Frontal cortex (tissue), 4 donors: Measurements from ENCODE around the gene LTBP1. TPM values are rescaled to one million over a fixed set of nuclear protein-coding genes. Genes with fewer than 3 reads are reported as not detected.
"Not testable (repeated sequence)": the region's sequence is repeated elsewhere in the genome, so short reads cannot be mapped to it uniquely, and the experiment has no call there.

Experiments used
- DNase-seq, 2 donors: peaks; one replicate each; pipeline ENCODE4 v3.0.0; 2012; ENCODE audit warnings: low spot score in 2 of 2
- FAIRE-seq: peaks from 2 replicates; lab custom pipeline; 2012; peaks lifted over from hg19 to GRCh38; lab: Jason Lieb, UNC
- total RNA-seq: library from RNA; depleted of rRNA; stranded (reverse); fragments of >200 nt; gene quantifications from one replicate; pipeline ENCODE4 v1.2.3, GENCODE V29; 2014
- donor health status: control.
- donor health status: control.
- donor health status: control.

LTBP1 gene
- total RNA-seq, 1 donor from 2014 or later: 22.8 TPM

DNA sequence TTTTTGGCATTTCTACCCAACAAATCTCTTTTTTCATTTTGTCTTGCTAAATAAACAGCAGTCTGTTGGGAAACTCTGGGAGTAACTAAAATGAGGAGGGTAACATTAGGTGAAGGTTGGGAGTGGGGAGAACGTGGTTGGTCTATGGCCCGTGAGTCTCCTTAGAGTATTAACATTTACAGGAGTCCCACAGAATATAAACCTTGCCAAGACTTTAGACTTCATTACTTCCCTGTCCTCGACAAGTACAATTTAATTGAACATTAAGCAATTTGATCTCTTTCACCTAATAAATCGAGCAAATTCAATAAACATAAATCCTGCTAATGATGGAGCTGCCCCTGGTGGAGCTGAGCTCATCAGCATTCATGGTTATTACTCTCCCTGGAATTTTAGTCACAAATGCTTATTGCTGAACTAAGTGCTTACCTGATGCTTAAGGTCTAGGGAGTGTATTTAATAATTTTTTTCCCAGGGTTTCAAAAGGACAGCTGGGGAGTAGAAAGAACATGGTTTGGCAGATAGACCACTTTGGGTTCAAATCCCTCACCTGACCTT, 434.6 kb downstream of the LTBP1 start:
- FAIRE-seq (no peak), DNase-seq (no peak)

DNA sequence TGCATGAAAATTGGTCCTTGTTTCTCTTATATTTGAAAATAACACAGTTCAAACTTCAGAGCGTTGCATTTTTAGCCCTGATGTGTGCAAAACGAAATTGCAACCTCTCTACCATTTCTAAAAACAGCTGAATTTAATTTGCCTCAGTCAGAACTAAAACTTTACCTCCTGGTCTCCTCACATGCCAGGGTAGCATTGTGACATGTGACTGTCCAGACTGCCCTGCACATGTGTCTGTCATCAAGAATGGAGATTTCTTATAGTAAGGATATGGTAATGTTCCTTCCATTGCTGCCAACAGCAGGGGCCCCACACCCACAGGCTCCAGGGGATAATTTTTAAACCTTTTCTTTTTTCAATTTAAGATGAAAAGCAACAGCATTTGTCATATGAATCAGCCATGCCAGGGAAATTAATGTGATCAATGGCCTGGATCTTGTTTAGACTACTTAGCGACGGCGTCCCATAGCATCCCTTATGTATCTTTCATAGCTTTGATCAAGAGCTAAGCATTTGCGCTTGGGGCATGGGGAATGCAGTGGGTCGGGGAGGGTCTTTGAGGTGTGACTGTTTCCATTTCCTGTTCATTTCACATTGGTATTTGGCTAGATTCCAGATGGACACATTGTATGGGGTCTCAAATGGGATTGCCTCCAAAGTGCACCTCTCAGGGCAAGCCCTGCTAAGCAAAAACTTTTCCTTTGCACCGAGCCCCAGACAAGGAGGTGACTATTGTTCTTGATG, 437.3 kb downstream of the LTBP1 start:
- FAIRE-seq (no peak), DNase-seq (no peak)

DNA sequence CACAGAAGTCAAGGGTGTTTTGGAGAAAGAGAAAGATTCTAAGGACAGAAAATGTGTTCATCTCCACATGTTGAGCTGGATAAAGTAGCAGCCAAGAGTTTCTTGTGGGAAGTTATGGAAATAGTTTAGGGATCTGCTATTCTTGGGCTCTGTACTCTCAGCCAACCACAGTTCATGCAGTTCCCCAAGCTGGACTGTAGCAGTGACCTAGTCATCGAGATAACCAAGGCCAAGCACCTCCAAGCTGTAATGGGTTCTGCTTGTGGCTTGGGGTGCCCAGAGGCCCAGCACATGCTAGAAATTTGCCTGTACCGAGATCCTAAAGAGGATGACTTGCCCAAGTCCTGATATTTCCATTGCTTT, 437.8 kb downstream of the LTBP1 start:
- no peak for FAIRE-seq
- DNase-seq: no peak

GRCh38 chr2:33388996-33389395, 442.2 kb downstream of the LTBP1 start:
- DNase-seq (no peak), FAIRE-seq (no peak)

- not testable (repeated sequence) for DNase-seq, FAIRE-seq
Measured at GRCh38 chr2:33389695-33390094, 442.9 kb downstream of the LTBP1 start.

DNA sequence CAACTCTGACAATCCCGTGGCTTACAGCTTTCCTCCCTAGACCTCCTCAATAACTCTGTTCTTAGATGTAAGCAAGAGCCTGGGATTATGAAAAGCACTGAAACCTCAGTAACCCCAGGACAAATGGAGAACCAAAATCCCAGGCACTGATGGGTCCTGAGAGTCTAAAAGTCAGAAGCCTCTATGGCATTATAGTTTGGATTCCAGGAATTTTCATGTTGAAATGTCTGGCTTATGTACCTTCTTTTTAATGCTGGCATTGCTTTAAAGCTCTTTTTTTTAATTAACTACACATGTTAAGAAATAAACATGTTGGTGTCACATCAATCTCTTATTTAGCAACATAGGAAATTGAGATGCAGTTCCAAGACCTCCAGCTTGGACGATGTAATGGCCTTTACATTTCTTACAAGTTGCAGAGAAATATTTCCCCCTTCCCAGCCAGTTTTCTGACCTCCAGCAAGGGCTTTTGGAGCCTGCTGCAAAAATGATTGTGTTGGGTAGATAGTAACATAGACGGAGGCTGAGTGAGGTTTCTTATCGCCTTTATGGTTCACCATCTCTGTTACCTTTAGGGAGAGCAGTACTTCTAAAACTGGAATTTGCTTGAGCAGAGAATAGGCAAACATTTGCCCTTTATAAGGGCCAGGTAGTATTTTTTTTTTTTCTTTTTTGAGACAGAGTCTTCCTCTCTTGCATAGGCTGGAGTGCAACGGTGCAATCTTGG, 444.9 kb downstream of the LTBP1 start:
- FAIRE-seq (no peak), DNase-seq (no peak)

DNA sequence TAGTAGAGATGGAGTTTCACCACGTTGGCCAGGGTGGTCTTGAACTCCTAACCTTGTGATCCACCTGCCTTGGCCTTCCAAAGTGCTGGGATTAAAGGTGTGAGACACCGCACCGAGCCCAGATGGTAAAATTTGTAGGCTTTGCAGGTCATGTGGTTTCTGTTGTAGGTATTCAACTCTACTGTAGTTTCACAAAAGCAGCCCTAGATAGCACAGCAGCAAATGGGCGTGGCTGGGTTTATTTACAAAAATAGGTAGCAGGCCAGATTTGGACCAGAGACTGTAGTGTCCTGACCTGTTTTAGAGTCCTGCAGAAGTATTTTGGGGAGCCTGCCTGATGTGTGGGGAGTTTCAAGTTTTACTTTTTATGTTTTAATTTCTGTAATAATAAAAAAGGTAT, 445.6 kb downstream of the LTBP1 start:
- FAIRE-seq (no peak), DNase-seq (no peak)

DNA sequence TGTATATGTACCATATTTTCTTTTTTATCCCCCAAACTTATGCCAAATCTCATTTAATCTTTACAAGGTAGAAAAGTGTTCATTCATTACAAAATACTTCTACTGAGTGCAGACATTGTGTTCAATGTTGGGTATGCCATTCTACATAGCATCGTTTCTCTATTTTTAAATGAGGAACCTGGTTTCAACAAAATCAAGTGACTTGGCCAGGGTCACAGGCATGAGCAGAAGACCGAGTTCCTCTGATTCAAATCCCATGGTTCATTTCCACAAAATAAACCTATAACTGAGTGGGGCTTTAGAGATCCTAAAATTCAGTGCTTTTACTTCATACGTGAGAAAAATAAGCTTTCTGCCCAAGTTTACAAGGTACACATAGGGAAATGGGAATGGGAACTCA, 448.3 kb downstream of the LTBP1 start:
- FAIRE-seq: no peak

DNA sequence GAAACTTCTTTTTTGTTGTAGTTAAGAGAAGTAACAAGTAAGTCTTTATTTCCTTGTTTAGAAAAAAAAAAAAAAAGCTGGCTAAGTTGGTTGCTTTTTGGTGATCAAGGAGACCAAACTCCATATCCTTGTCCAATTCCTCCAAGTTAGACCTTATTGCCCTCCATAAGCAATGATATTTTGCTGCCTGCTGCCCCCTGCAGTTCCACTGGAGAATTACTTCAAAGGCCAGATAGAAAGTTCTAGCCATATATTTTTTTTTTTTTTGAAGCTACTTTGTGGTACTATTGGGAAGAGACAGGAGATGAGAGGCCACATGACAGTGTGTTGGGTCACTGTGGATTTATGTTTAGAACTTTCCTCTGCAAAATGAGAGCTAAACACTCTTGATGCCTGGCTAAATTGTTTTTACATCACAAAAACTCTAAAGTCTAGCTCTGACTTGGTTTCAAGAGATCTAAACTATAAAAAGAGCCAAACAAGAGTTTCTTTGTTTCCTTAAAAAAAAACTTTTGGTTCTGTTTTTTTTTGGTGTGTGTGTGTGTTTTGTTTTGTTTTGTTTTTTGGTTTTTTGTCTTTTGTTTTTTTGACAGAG, 449.0 kb downstream of the LTBP1 start:
- FAIRE-seq: peak; percentile 51
- no peak for DNase-seq

More for the DNA sequence above, 448.3 kb downstream of the LTBP1 start:
- DNase-seq: no peak

DNA sequence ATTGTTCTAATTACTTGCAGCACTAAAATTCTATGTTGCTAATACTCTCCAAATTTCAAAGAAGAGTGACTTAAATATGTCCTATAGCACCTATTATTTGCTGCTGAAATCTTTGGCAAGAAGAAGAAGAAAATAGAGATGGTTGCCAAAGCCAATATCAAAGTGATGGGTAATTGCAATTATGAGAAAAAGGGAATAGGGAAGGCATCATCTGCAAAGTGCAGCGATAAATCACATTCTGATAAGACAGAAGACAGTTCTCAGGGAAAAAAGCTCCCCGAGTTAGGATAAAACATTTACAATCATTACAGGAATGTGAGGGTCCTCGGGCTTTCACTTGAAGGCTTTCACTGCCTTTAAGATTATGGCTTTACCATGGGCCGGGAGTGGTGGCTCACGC, 457.6 kb downstream of the LTBP1 start:
- no peak for FAIRE-seq
- DNase-seq: no peak

GRCh38 chr2:33406622-33407021, 459.9 kb downstream of the LTBP1 start:
- no peak for FAIRE-seq
- DNase-seq: no peak

DNA sequence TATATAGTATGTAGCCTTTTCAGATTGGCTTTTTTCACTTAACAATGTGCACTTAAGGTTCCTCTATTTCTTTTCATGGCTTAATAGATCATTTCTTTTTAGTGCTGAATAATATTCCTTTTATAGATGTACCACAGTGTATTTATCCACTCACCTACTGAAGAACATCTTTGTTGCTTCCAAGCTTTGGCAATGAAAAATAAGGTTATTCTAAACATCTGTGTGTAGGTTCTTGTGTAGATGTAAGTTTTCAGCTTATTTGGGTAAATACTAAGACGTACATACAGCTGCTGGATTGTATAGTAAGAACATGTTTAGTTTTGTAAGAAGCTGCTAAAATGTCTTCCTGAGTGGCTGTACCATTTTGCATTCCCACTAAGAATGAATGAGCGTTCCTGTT, 461.4 kb downstream of the LTBP1 start:
- no peak for DNase-seq
- FAIRE-seq: no peak

GRCh38 chr2:33409417-33409955, 462.7 kb downstream of the LTBP1 start:
- DNase-seq (no peak), FAIRE-seq (no peak)

DNA sequence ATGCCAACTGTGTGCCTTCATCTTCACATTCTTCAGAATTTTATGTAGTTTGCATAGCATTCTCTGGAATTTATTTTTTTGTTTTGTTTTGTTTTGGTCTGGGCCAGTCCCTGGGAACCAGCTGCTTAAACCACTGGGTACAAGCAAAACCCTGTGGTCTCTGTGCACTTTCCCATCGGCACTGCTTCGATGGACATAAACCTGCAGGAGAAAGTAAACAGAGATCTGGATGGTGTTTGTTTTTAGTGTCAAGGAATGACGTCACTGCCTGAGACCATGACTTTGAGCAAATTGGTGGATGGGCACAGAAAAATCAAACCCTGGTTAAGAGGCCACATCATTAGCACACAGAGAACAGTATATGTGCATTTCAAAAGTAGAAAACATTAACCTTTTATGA, 465.0 kb downstream of the LTBP1 start:
- FAIRE-seq (no peak), DNase-seq (no peak)

DNA sequence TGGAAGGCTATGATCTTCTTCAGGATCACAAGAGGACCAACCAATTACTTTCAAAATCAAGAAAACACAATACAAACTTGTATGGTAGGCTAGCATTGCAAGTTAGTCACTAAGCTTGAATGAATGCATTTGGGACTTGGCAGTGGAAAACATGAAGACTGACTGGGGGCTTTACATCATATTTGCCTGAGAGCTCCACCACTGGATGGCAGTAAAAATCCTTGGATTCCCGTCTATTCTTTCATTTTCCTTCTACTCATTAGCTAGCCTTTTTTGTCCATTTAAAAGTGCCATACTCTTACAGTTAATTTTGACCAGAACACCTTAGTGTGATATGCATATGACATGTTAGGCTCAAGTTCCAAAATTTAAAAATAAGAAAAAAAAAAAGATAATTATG, 466.2 kb downstream of the LTBP1 start:
- FAIRE-seq: peak; percentile 83

GRCh38 chr2:33419581-33420200, 472.9 kb downstream of the LTBP1 start:
- DNase-seq (no peak), FAIRE-seq (no peak)

More for the DNA sequence above, 466.2 kb downstream of the LTBP1 start:
- DNase-seq: peak; percentile 28

- FAIRE-seq: no peak
- no peak for DNase-seq
Measured at GRCh38 chr2:33420726-33421125, 474.0 kb downstream of the LTBP1 start.

GRCh38 chr2:33421820-33422219, 475.1 kb downstream of the LTBP1 start:
- DNase-seq: no peak
- FAIRE-seq: no peak

GRCh38 chr2:33425161-33425560, 478.4 kb downstream of the LTBP1 start:
- no peak for DNase-seq
- FAIRE-seq: no peak

DNA sequence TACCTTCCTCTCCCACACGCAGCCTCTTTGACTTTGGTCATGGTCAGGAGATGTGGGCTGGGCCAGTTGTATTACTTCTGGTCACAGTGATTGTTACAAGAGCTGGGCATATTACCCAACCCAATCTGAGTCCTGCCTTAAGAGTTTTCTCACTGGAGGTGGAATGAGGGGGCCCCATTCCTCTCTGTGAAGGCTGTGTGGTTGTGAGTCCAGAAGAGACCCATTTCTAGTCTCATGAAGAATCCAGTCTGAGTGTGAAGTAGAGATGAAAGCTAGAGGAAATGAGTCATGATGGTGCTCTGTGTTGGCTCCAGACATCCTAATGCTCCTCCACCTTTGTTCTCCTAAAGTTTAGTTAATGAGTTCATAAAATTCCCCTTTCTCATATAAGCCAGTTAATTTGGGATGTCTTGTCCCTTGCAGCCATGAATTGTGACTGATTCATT, 478.9 kb downstream of the LTBP1 start:
- no peak for FAIRE-seq

More for the DNA sequence above, 478.9 kb downstream of the LTBP1 start:
- no peak for DNase-seq
